ENCODE data around the gene FBXW11. TPM values are rescaled to one million over a fixed set of nuclear protein-coding genes. Genes with fewer than 3 reads are reported as not detected.

The FBXW11 gene
- total RNA-seq, 4 donors from 2014 or later = 61.3 to 76.6 (median 70.2) TPM

DNA sequence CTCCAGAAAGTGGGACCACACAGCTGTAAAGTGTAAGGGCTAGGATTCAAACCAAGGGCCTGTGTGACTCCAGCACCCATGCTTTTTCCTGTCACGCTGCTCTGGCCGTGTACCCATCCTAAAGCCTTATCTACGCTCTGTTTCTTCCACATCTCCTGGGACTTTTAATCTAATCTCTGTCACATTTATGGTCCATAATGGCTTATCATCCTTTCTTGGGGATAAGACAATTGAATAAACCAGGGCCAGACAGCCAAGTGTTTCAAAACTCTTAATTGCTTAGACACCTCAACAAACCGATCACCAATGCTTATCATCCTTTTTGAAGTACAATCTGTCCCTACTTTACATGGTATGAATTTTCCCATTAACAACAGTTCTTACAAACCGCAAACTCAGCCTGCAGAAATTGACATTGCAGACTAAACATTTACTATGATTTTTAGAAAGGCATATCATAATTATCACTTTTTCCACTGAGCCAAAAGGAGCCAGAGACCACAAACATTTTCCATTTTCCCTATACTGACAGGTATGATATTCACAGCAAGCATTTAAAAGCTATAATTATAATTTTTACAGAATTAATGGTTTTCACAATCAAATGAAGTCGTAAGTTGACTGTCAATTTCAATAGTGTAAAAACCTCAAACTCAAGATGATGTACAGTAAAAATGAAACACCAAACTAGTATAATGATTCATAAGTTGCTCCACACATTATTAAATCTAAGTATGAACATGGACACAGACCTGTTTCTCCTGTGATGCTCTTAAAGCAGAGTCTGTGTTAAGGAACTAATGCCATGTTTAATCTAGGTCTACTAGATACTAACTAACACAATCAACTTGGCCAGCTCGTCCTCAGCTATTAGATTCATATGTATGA lies 99.5 kb downstream of the FBXW11 start:
- no peaks in the 10 kb centered on the region for H3K36me3 ChIP-seq
- TF ChIP-seq POLR2A (IDR thresholded peaks at IDR 0.05) = no peak
- TF ChIP-seq, protein P1, sequence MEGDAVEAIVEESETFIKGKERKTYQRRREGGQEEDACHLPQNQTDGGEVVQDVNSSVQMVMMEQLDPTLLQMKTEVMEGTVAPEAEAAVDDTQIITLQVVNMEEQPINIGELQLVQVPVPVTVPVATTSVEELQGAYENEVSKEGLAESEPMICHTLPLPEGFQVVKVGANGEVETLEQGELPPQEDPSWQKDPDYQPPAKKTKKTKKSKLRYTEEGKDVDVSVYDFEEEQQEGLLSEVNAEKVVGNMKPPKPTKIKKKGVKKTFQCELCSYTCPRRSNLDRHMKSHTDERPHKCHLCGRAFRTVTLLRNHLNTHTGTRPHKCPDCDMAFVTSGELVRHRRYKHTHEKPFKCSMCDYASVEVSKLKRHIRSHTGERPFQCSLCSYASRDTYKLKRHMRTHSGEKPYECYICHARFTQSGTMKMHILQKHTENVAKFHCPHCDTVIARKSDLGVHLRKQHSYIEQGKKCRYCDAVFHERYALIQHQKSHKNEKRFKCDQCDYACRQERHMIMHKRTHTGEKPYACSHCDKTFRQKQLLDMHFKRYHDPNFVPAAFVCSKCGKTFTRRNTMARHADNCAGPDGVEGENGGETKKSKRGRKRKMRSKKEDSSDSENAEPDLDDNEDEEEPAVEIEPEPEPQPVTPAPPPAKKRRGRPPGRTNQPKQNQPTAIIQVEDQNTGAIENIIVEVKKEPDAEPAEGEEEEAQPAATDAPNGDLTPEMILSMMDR (IDR thresholded peaks at IDR 0.05) = no peak
- no peaks in the 10 kb centered on the region for H3K4me1 ChIP-seq
- intact Hi-C loops (cut with DNase I) = loop anchor here (5.0 kb wide), 1 partner anchor 490 kb away; the partner anchor contains the start of gene FGF18
- no peak overlapping the region for H3K4me3 ChIP-seq (replicated peaks in 1 of 3)
- no peaks in the 10 kb centered on the region for H3K9me3 ChIP-seq
- DNase-seq = no peak
- 90 to 93% methylated on average over 7 of the region's 7 CpGs for WGBS, 2 donors
- no peak overlapping the region for H3K27ac ChIP-seq
- no peaks in the 10 kb centered on the region for H3K27me3 ChIP-seq

DNA sequence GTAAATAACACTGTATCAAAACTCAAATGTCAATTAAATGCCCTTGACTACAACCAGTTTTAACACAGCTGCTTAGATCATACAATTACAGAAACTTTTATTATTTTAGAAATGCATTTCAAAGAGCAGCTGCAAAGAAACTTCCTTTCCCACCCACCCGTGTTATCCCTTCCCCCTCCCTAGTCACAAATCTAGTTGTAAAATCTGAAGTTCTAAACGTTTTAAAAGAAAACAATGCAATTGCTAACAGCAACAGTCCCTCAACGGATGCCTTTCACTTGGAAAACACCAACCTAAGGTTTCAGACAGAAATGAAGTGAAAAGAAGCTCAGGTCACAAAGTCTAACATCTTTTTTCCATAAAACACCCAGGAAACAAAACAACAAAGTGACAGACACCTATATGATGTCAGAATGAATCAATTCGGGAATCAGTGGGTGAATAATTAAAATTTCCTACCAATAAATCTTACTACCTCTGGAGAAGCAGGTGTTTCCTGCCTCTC lies 100.3 kb downstream of the FBXW11 start:
- Histone ChIP-seq H3K27ac (no peak overlapping the region), H3K4me1 (no peaks in the 10 kb centered on the region), H3K36me3 (no peaks in the 10 kb centered on the region), H3K9me3 (no peaks in the 10 kb centered on the region), H3K27me3 (no peaks in the 10 kb centered on the region), H3K4me3 (replicated peaks in 1 of 3) (no peak overlapping the region)
- 34 to 47% methylated on average over 4 of the region's 4 CpGs for WGBS, 2 donors
- TF ChIP-seq POLR2A (IDR thresholded peaks at IDR 0.05) = no peak
- TF ChIP-seq, protein P1 (IDR thresholded peaks at IDR 0.05) = no peak
- intact Hi-C loops (cut with DNase I) = loop anchor here (5.0 kb wide), 1 partner anchor 489 kb away; the partner anchor contains the start of gene FGF18
- no peak for DNase-seq

DNA sequence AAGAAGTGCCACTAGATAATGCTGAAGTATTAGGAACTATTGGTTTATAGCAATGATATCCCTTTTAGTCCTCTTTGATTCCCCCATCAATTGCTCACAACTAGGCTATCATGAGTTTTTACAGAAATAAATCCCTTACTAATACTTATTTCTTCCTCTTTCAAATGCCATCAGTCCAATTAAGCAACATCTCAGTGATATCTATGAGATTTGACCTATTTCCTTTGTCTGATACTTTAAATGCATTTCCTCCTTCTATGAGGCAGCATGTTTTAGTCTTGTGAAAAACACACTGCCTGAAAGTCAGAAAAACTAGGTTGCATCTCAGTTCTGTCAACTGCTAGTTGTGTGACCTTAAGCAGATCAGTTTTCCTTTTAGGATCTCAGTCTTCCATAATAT lies 101.6 kb downstream of the FBXW11 start:
- no peak for DNase-seq
- TF ChIP-seq, protein P1 (IDR thresholded peaks at IDR 0.05) = no peak
- no peak for TF ChIP-seq POLR2A (IDR thresholded peaks at IDR 0.05)
- no peaks in the 10 kb centered on the region for H3K27me3 ChIP-seq
- intact Hi-C loops (cut with DNase I) = loop anchor here (5.0 kb wide), 1 partner anchor 488 kb away; the partner anchor contains the start of gene FGF18
- H3K27ac ChIP-seq = no peak overlapping the region
- no peaks in the 10 kb centered on the region for H3K36me3 ChIP-seq
- no peak overlapping the region for H3K4me3 ChIP-seq (replicated peaks in 1 of 3)
- H3K4me1 ChIP-seq = no peaks in the 10 kb centered on the region
- no peaks in the 10 kb centered on the region for H3K9me3 ChIP-seq

DNA sequence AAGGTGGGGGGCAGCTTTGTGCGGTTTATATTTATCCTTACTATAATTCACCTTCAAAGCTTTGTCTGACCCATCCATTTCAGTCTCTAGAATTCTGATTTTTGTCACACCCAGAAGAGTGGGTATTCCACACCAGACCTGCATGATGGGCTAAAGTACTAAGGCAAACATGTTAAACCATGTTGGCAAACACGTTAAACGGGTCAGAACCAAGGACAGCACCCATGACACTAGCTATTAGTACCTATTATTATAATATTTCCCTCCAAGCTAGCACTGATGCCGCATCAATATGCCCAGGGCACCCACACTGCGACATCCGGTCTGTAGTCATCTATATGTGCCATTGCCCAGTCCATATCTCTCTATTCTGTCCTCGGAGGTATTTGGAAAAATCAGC lies 104.7 kb downstream of the FBXW11 start:
- no peak overlapping the region for H3K27ac ChIP-seq
- WGBS, 2 donors = 92 to 94% methylated on average over 7 of the region's 7 CpGs
- intact Hi-C loops (cut with DNase I) = no loop called here
- TF ChIP-seq, protein P1 (IDR thresholded peaks at IDR 0.05) = no peak
- TF ChIP-seq POLR2A (IDR thresholded peaks at IDR 0.05) = no peak
- DNase-seq = no peak
- H3K4me3 ChIP-seq (replicated peaks in 1 of 3) = no peak overlapping the region
- no peaks in the 10 kb centered on the region for H3K4me1 ChIP-seq
- H3K27me3 ChIP-seq = no peaks in the 10 kb centered on the region
- no peaks in the 10 kb centered on the region for H3K36me3 ChIP-seq
- no peaks in the 10 kb centered on the region for H3K9me3 ChIP-seq

DNA sequence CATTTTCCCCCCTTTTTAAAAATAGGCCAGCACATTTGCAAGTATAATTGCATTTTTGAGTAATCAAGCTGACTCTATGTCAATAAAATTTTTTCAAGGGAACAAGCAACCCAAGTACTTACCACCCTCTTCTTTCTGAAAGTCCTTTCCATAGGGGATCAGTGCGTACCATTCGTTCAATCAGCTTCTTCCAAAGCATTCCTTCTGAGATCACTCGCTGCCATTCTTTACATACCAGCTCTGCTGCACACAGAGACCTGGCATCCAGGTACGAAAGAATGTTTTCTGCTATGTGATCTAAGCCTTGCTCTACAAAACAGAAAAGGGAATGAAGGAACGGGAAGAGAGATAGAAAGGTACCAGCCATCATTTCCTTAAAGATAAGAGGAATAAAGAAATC lies 106.6 kb downstream of the FBXW11 start:
- no peak for TF ChIP-seq POLR2A (IDR thresholded peaks at IDR 0.05)
- TF ChIP-seq, protein P1 (IDR thresholded peaks at IDR 0.05) = no peak
- Histone ChIP-seq H3K27me3 (no peaks in the 10 kb centered on the region), H3K4me1 (no peaks in the 10 kb centered on the region), H3K9me3 (no peaks in the 10 kb centered on the region), H3K27ac (no peak overlapping the region), H3K4me3 (replicated peaks in 1 of 3) (no peak overlapping the region), H3K36me3 (no peaks in the 10 kb centered on the region)
- intact Hi-C loops (cut with DNase I) = no loop called here
- no peak for DNase-seq
- WGBS, 2 donors = 95 to 99% methylated on average over 5 of the region's 5 CpGs

Data from thyroid gland (tissue), 4 donors.